Erythroblast (primary cell): ENCODE results near the gene NKPD1.

Experiments used
- GATA1 ChIP-seq: IDR thresholded peaks from 2 replicates; pipeline ENCODE4 v1.6.1; 2011; ENCODE audit warnings: low read depth, mild to moderate bottlenecking, control low read depth, low read length, moderate library complexity
- POLR2A ChIP-seq: IDR thresholded peaks from 2 replicates; pipeline ENCODE4 v1.6.1; 2011; ENCODE audit warnings: mild to moderate bottlenecking, low read length

DNA sequence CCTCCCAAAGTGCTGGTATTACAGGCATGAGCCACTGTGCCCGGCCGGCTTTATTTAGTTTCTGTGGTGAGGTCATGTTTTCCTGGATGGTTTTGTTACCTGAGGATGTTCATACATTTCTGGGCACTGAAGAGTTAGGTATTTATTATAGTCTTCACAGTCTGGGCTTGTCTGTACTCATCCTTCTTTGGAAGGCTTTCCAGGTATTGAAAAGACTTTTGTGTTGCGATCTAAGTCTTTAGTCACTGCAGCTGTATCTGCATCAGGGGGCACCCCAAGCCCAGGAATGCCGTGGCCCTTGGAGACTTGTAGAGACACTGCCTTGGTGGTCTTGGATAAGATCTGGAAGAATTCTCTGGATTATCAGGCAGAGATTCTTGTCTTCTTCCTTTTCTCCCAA, 30.6 kb upstream of the NKPD1 start:
- TF ChIP-seq POLR2A, result no peak
- TF ChIP-seq GATA1, result no peak
